PC-9 (cell line): Measurements from ENCODE around the gene NME9.

ENCODE experiments used
- EZH2 ChIP-seq: fragments of 200-600 bp; sonication (generic); IDR thresholded peaks from 2 replicates; pipeline ENCODE4 v1.8.0; 2017; ENCODE audit warnings: antibody characterized with exemption, low read depth
- TF ChIP-seq, protein P1 (sequence below): fragments of 200-600 bp; sonication (generic); conservative IDR thresholded peaks from 2 replicates; pipeline ENCODE4 v1.6.1; 2017; ENCODE audit warnings: mixed run types, antibody characterized with exemption, mild to moderate bottlenecking, moderate library complexity

DNA sequence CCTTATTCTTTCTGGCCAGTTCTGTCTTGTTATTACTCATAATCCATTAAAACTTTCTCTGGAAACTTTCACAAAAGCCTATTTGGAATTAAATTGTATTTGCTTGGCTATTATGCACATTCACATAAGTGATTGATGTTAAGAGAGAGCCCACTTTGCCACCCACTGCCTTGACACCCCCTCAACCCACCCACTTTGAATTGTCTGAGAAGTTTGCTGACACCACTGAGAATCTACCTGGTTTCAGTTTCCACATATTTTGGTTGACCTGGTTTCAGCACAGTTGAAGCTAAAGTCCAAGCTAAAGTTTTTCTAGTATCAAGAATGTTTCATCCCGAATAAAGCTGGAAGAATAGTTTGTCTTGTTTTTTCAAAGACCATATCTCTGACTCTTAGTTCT, 71.7 kb downstream of the NME9 start:
- TF ChIP-seq, protein P1, sequence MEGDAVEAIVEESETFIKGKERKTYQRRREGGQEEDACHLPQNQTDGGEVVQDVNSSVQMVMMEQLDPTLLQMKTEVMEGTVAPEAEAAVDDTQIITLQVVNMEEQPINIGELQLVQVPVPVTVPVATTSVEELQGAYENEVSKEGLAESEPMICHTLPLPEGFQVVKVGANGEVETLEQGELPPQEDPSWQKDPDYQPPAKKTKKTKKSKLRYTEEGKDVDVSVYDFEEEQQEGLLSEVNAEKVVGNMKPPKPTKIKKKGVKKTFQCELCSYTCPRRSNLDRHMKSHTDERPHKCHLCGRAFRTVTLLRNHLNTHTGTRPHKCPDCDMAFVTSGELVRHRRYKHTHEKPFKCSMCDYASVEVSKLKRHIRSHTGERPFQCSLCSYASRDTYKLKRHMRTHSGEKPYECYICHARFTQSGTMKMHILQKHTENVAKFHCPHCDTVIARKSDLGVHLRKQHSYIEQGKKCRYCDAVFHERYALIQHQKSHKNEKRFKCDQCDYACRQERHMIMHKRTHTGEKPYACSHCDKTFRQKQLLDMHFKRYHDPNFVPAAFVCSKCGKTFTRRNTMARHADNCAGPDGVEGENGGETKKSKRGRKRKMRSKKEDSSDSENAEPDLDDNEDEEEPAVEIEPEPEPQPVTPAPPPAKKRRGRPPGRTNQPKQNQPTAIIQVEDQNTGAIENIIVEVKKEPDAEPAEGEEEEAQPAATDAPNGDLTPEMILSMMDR: no peak
- TF ChIP-seq EZH2: no peak
